HEK293T (cell line): ENCODE results near the gene LRRC28.

ENCODE experiments used
- ELF4 ChIP-seq: fragments of 450-650 bp; IDR thresholded peaks from 2 replicates; pipeline ENCODE4 v1.6.1; 2017; ENCODE audit warnings: antibody characterized with exemption
- FOXK2 ChIP-seq: fragments of 450-650 bp; IDR thresholded peaks from 2 replicates; pipeline ENCODE4 v1.6.1; 2016; ENCODE audit warnings: mild to moderate bottlenecking
- FOXM1 ChIP-seq: fragments of 450-650 bp; IDR thresholded peaks from 2 replicates; pipeline ENCODE4 v1.6.1; 2017; ENCODE audit warnings: mild to moderate bottlenecking, borderline replicate concordance
- LEF1 ChIP-seq: fragments of 450-650 bp; IDR thresholded peaks from 2 replicates; pipeline ENCODE4 v1.6.1; 2017; ENCODE audit warnings: mild to moderate bottlenecking, borderline replicate concordance
- SP1 ChIP-seq: fragments of 450-650 bp; IDR thresholded peaks from 2 replicates; pipeline ENCODE4 v1.6.1; 2017
- ZNF384 ChIP-seq: fragments of 450-650 bp; IDR thresholded peaks from 2 replicates; pipeline ENCODE4 v1.6.1; 2016

DNA sequence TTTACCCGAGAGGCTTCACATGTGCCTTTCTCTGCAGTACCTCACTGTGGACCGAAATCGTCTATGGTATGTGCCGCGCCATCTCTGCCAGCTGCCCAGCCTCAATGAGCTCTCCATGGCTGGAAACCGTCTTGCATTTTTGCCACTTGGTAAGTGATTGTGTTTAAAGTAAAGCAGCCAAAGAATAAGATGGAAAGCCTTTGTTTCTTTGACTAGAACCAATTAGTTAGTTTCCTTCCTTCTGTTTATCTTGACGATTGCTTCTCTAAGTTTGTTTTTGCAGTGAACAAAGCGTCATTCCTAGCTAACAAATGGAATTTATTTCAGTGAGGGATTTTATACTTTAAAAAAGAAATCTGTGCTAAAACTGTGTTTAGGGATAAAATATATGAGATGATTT is 82.7 kb downstream of the LRRC28 start:
- TF ChIP-seq ELF4, result no peak
- no peak for TF ChIP-seq ZNF384
- no peak for TF ChIP-seq FOXK2
- no peak for TF ChIP-seq LEF1
- TF ChIP-seq SP1, result no peak
- no peak for TF ChIP-seq FOXM1
